Left lung (tissue), 10 donors: ENCODE data around the gene FOXP4. TPM values are rescaled to one million over a fixed set of nuclear protein-coding genes. Genes with fewer than 3 reads are reported as not detected.

ENCODE experiments used
- ATAC-seq: fragments of 200-7000 bp; cut with Tn5 transposase; one replicate; pipeline ENCODE4 v1.9.1; 2020; ENCODE audit warnings: moderate library complexity
- DNase-seq, 4 donors: peaks; one replicate each; pipeline ENCODE4 v3.0.0-alpha.2; 2013 to 2020
- H3K27ac ChIP-seq, 2 donors: fragments of 200-600 bp; sonication (generic) in 1 of 2; one replicate each; pipeline versions ENCODE4 v1.5.0 to v1.8.0; 2020 to 2021
- H3K27me3 ChIP-seq, 2 donors: fragments of 200-600 bp; sonication (generic) in 1 of 2; one replicate each; pipeline versions ENCODE4 v1.5.0 to v1.8.0; 2020 to 2021
- H3K36me3 ChIP-seq, 2 donors: fragments of 200-600 bp; sonication (generic) in 1 of 2; one replicate each; pipeline versions ENCODE4 v1.5.0 to v1.8.0; 2020 to 2021
- H3K4me1 ChIP-seq, 2 donors: fragments of 200-600 bp; one replicate each; pipeline ENCODE4 v1.8.0; 2021
- H3K4me3 ChIP-seq, 2 donors: fragments of 200-600 bp; sonication (generic) in 1 of 2; one replicate each; pipeline versions ENCODE4 v1.5.0 to v1.8.0; 2020 to 2021; ENCODE audit warnings: mild to moderate bottlenecking in 1 of 2
- H3K9me3 ChIP-seq, 2 donors: fragments of 200-600 bp; sonication (generic) in 1 of 2; one replicate each; pipeline versions ENCODE4 v1.5.0 to v1.8.0; 2020 to 2021
- CTCF ChIP-seq, 2 donors: fragments of 200-600 bp; sonication (generic) in 1 of 2; IDR thresholded peaks; one replicate each; pipeline versions ENCODE4 v1.5.0 to v1.8.0; 2021; ENCODE audit warnings: antibody characterized with exemption in 2 of 2
- intact Hi-C, 2 donors: fragments of 100-400 bp; cut with DNase I; formaldehyde crosslinking; loops; one replicate each; pipeline versions ENCODE4 v1.11.2 to v1.14.2; 2022
- polyA plus RNA-seq, 6 donors: library from polyadenylated mRNA; unstranded; fragments of 120-200 nt; gene quantifications; one replicate each; pipeline ENCODE4 v1.2.1, GENCODE V29; 2013; ENCODE audit not compliant: insufficient read length in 6 of 6
- total RNA-seq, 2 donors: library from RNA; stranded (reverse); fragmentation: NEBNext Ultra II Directional; extraction: Animal tissue kit (Norgen Biotek cat#: 25700); gene quantifications; one replicate each; pipeline ENCODE4 v1.2.1, GENCODE V29; 2021
- donor health status: DM: no; HTN: yes; CAD: no.
- donor health status: DM: no; HTN: no; CAD: no.

Gene FOXP4
- total and polyA plus RNA-seq, 8 donors, result 26.9 to 77.9 (median 60.2) TPM

- peaks cover 17 to 50% of the 10 kb centered on the region in 2 donors for H3K27me3 ChIP-seq
- intact Hi-C loops, result no loop called here
- TF ChIP-seq CTCF (IDR thresholded peaks at IDR 0.05), result no peak
Measured at GRCh38 chr6:41640426-41640825, 94.2 kb downstream of the FOXP4 start.

GRCh38 chr6:41641352-41641925 lies 95.3 kb downstream of the FOXP4 start:
- ATAC-seq, result no peak
- intact Hi-C loops, result no loop called here
- TF ChIP-seq CTCF (IDR thresholded peaks at IDR 0.05), result no peak

More at GRCh38 chr6:41640426-41640825, 94.2 kb downstream of the FOXP4 start:
- H3K9me3 ChIP-seq, result no peaks in the 10 kb centered on the region
- H3K4me1 ChIP-seq, result peaks cover 3 to 28% of the 10 kb centered on the region in 2 donors
- H3K36me3 ChIP-seq, result no peaks in the 10 kb centered on the region
- H3K4me3 ChIP-seq, result no peak overlapping the region
- ATAC-seq (no peak), DNase-seq (no peak)
- no peak overlapping the region for H3K27ac ChIP-seq

GRCh38 chr6:41642090-41642959 lies 96.1 kb downstream of the FOXP4 start:
- no peaks in the 10 kb centered on the region for H3K9me3 ChIP-seq
- H3K27ac ChIP-seq, result no peak overlapping the region
- TF ChIP-seq CTCF (IDR thresholded peaks at IDR 0.05), result no peak
- peaks cover 15 to 34% of the 10 kb centered on the region in 2 donors for H3K27me3 ChIP-seq
- intact Hi-C loops, result no loop called here
- DNase-seq (no peak), ATAC-seq (no peak)
- H3K36me3 ChIP-seq, result no peaks in the 10 kb centered on the region
- H3K4me1 ChIP-seq, result peaks cover 0 to 21% of the 10 kb centered on the region in 2 donors
- no peak overlapping the region for H3K4me3 ChIP-seq

More at GRCh38 chr6:41641352-41641925, 95.3 kb downstream of the FOXP4 start:
- Histone ChIP-seq H3K4me1 (peaks cover 3 to 28% of the 10 kb centered on the region in 2 donors), H3K27ac (no peak overlapping the region), H3K4me3 (no peak overlapping the region), H3K27me3 (peaks cover 17 to 43% of the 10 kb centered on the region in 2 donors), H3K36me3 (no peaks in the 10 kb centered on the region), H3K9me3 (no peaks in the 10 kb centered on the region)
- DNase-seq, result no peak

GRCh38 chr6:41642960-41643898 lies 97.0 kb downstream of the FOXP4 start:
- Histone ChIP-seq H3K4me1 (peaks cover 0 to 12% of the 10 kb centered on the region in 2 donors), H3K27ac (no peak overlapping the region), H3K4me3 (no peak overlapping the region), H3K27me3 (peaks cover 6 to 25% of the 10 kb centered on the region in 2 donors), H3K9me3 (no peaks in the 10 kb centered on the region), H3K36me3 (no peaks in the 10 kb centered on the region)
- no peak for TF ChIP-seq CTCF (IDR thresholded peaks at IDR 0.05)
- DNase-seq (no peak), ATAC-seq (no peak)
- intact Hi-C loops, result no loop called here
